ENCODE measurements around the gene TRIM37. TPM values are rescaled to one million over a fixed set of nuclear protein-coding genes. Genes with fewer than 3 reads are reported as not detected.
"Not testable (repeated sequence)": the region's sequence is repeated elsewhere in the genome, so short reads cannot be mapped to it uniquely, and the experiment has no call there.

TRIM37 gene
- total RNA-seq, 1 donor, result 26.0 TPM

DNA sequence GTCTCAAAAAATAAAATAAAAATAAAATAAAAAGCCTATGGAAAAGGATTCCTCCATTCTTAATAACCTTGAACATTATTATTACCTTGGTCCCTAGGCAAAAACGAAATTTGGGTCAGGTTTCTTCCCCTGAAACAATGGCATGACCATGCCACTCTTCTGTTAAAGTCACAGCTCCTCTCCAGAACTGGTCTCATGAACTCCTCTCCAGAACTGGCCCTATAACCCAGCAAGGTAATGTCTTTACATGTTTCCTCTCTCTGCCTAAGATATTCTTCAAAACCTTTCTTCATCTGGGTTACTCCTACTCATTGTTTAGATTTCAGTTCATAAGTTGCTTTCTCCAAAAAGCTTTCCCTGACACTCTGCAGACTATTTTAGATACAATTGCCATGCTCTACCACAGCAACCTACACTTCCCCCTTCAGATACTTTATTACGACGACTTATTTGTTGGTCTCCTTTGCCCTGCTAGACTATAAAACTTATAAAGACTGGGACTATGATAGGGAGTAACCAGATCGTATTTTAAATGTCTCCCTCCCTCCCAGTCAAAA lies 13.5 kb downstream of the TRIM37 start:
- H3K9me3 ChIP-seq (ENCODE audit: low read depth, low read length), result no peaks in the 10 kb centered on the region
- H3K27me3 ChIP-seq (ENCODE audit: insufficient read depth, low read length), result no peaks in the 10 kb centered on the region
- H3K4me1 ChIP-seq (ENCODE audit: insufficient read depth, low read length), result no peaks in the 10 kb centered on the region
- H3K4me3 ChIP-seq (ENCODE audit: low read length), result no peak overlapping the region

DNA sequence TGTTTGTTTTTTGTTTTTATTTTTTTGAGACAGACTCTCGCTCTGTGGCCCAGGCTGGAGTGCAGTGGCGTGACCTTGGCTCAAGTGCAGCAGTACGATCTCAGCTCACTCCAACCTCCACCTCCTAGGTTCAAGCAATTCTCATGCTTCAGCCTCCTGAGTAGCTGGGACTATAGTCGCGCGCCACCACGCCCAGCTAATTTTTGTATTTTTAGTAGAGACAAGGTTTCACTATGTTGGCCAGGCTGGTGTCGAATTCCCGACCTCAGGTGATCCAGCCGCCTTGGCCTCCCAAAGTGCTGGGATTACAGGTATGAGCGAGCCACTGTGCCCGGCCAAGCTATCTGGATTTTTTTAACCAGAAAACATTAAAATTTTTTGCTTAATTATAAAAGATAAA lies 16.1 kb downstream of the TRIM37 start:
- not testable (repeated sequence) for H3K27me3 ChIP-seq (ENCODE audit: insufficient read depth, low read length); H3K4me3 ChIP-seq (ENCODE audit: low read length)

DNA sequence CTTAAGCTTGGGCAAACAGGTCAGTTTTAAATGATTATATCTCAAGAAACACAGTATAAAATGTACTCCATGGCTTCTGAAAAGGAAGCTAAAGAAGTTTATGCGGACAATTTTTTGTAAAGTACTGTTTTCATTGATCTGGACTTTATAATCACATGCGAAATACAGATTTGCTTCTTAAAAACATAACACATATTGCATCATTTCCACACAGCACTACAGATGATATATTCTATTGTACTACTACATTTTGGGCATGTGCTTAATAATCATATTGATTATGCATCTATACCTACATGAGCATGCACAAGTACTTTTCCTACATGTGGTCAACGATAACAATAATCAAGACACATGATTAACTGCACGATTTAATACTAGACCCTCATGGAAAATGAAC lies 22.5 kb downstream of the TRIM37 start:
- H3K4me1 ChIP-seq (ENCODE audit: insufficient read depth, low read length), result no peaks in the 10 kb centered on the region
- H3K27me3 ChIP-seq (ENCODE audit: insufficient read depth, low read length), result no peaks in the 10 kb centered on the region
- H3K9me3 ChIP-seq (ENCODE audit: low read depth, low read length), result no peaks in the 10 kb centered on the region
- no peak overlapping the region for H3K4me3 ChIP-seq (ENCODE audit: low read length)

More for the DNA sequence above, 16.1 kb downstream of the TRIM37 start:
- not testable (repeated sequence) for H3K9me3 ChIP-seq (ENCODE audit: low read depth, low read length); H3K4me1 ChIP-seq (ENCODE audit: insufficient read depth, low read length)

DNA sequence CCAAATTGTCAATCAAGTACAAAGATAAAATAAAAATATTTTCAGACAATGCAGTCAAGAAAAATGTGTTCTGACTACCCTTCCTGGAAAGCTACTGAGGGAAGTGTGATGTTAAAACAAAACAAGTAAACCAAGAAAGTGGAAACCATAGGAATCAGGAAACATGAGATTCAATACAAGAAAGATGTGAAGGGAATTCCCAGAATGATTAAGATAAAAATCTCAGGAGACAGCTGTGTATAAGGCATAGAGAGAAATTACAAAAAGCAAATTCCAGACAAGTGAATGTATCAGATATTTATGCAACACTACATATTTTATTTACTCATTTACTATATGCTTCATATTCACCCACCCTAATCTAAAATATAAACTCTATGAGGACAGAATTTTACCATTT lies 32.2 kb downstream of the TRIM37 start:
- Histone ChIP-seq H3K27me3 (ENCODE audit: insufficient read depth, low read length) (no peaks in the 10 kb centered on the region), H3K4me1 (ENCODE audit: insufficient read depth, low read length) (no peaks in the 10 kb centered on the region), H3K4me3 (ENCODE audit: low read length) (no peak overlapping the region), H3K9me3 (ENCODE audit: low read depth, low read length) (no peaks in the 10 kb centered on the region)

DNA sequence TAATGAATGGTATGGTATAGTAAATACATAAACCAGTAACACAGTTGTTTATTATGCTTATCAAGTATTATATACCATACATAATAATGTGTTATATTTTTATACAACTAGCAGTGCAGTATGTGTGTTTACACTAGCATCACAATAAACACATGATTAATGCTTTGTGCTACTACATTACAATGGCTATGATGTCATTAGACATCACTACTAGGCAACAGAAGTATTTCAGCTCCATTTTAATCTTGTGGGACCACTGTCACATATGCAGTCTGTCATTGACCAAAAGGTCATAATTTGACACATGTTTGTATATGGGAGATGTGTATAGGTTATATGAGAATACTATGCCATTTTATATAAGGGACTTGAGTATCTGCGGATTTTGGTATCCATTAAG lies 32.7 kb downstream of the TRIM37 start:
- Histone ChIP-seq H3K27me3 (ENCODE audit: insufficient read depth, low read length) (no peaks in the 10 kb centered on the region), H3K4me1 (ENCODE audit: insufficient read depth, low read length) (no peaks in the 10 kb centered on the region), H3K4me3 (ENCODE audit: low read length) (no peak overlapping the region), H3K9me3 (ENCODE audit: low read depth, low read length) (no peaks in the 10 kb centered on the region)

DNA sequence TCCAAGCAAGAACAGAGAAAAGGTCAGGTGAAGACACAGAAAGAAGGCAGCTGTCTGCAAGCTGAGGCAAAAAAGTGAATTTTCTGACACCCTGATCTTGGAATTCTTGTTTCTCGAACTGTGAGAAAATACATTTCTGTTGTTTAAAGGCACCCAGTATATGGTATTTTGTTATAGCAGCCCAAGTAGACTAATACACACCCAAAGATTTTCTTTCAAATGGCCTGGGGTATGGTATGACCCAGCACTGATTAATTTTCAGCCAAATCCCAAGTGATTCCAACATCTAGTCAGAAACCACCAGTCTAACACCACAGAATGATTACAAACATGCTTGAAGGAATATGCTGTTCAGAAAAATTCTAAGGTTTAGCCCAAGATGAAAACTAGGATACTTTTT lies 36.8 kb downstream of the TRIM37 start:
- Histone ChIP-seq H3K4me3 (ENCODE audit: low read length) (no peak overlapping the region), H3K9me3 (ENCODE audit: low read depth, low read length) (no peaks in the 10 kb centered on the region), H3K4me1 (ENCODE audit: insufficient read depth, low read length) (no peaks in the 10 kb centered on the region), H3K27me3 (ENCODE audit: insufficient read depth, low read length) (no peaks in the 10 kb centered on the region)

DNA sequence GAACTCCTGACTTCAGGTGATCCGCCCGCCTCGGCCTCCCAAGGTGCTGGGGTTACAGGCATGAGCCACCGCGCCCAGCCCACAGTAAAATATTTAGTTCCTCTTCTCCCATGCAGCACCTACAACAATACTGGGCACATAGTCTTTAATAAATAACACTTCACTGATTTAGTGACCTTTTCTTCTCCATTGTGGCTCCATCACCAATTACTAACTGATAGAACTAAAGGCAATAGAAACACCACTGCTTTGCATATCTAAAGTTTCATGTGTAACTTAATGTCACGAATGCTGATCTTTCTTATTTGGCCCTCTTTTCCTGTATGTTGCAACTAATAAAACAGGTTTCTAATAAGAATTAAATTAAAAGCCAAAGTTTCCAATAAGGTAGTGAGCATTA lies 38.9 kb downstream of the TRIM37 start:
- no peaks in the 10 kb centered on the region for H3K4me1 ChIP-seq (ENCODE audit: insufficient read depth, low read length)
- H3K4me3 ChIP-seq (ENCODE audit: low read length), result no peak overlapping the region
- no peaks in the 10 kb centered on the region for H3K27me3 ChIP-seq (ENCODE audit: insufficient read depth, low read length)
- H3K9me3 ChIP-seq (ENCODE audit: low read depth, low read length), result no peaks in the 10 kb centered on the region

DNA sequence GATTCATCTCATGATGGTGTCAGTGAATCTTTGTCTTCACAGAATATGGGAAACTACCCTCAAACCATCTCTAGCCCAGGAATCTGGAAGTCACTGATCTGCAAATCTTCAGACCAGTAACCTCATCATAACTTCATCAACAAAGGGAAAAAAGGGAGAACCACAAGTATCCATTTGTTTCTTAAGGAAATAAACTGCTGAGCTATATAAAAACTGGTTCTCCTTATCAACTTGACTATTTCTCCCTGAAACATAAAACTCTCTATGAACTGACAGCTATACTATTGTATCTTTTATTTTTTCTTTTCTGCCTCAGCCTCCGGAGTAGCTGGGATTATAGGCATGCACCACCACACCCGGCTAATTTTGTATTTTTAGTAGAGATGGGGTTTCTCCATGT lies 39.3 kb downstream of the TRIM37 start:
- H3K27me3 ChIP-seq (ENCODE audit: insufficient read depth, low read length), result no peaks in the 10 kb centered on the region
- no peak overlapping the region for H3K4me3 ChIP-seq (ENCODE audit: low read length)
- no peaks in the 10 kb centered on the region for H3K9me3 ChIP-seq (ENCODE audit: low read depth, low read length)
- no peaks in the 10 kb centered on the region for H3K4me1 ChIP-seq (ENCODE audit: insufficient read depth, low read length)

DNA sequence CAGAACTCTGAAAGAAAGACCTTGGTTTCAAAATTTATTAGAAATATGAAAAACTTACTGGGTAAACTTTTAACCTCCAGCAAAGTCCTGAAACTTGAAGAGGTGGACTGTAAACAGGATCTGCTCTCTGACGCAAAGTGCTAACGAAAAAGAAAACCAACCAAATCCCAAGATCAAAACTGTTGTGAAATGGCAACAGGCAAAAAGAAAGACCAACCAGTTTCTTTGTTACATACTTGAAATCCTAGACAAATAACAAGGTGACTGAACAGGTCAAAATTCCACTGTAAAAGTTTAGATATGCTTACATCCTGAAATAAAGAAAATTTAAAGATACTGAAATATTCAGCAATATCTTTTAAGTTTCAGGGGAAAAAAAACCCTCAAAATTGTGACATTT lies 44.2 kb downstream of the TRIM37 start:
- H3K4me3 ChIP-seq (ENCODE audit: low read length), result no peak overlapping the region
- H3K9me3 ChIP-seq (ENCODE audit: low read depth, low read length), result no peaks in the 10 kb centered on the region
- H3K27me3 ChIP-seq (ENCODE audit: insufficient read depth, low read length), result no peaks in the 10 kb centered on the region
- H3K4me1 ChIP-seq (ENCODE audit: insufficient read depth, low read length), result no peaks in the 10 kb centered on the region

DNA sequence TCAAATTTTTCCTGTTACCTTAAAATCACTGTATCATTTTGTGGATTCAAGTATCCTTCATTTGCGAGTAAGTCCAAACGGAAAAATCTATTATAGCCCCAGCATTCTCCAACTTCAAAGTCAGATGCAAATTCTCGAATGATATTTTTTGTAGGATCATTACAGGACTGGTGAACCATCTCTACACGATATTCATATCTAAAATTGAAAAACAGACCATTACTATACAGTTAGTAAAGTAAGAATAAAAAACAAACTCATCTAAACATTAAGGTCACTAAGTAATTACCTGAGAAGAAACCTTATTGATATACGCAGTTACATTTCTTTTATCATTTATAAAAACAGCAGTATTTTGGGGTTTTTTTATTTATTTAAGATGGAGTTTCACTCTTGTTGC lies 49.8 kb downstream of the TRIM37 start:
- Histone ChIP-seq H3K4me1 (ENCODE audit: insufficient read depth, low read length) (no peaks in the 10 kb centered on the region), H3K27me3 (ENCODE audit: insufficient read depth, low read length) (no peaks in the 10 kb centered on the region), H3K4me3 (ENCODE audit: low read length) (no peak overlapping the region), H3K9me3 (ENCODE audit: low read depth, low read length) (no peaks in the 10 kb centered on the region)

DNA sequence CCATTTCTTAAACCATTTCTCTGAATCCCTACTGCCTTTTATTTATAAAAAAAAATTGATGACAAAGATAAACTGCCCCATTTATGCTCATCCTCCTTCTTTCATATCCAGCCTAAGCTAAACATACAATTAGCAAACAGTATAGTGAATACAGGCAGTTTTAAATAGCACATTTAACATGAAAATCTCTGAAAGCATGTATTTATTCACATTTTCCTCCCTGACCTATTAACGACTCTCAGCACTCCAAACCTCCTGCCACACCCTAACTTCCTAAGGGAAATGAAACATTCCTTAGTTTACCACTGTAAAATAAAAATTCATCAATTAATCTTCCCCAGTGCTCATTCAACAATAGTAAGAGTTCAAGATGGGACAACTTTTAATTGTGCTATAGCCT lies 56.9 kb downstream of the TRIM37 start:
- H3K4me3 ChIP-seq (ENCODE audit: low read length), result no peak overlapping the region
- H3K9me3 ChIP-seq (ENCODE audit: low read depth, low read length), result no peaks in the 10 kb centered on the region
- H3K27me3 ChIP-seq (ENCODE audit: insufficient read depth, low read length), result no peaks in the 10 kb centered on the region
- no peaks in the 10 kb centered on the region for H3K4me1 ChIP-seq (ENCODE audit: insufficient read depth, low read length)

DNA sequence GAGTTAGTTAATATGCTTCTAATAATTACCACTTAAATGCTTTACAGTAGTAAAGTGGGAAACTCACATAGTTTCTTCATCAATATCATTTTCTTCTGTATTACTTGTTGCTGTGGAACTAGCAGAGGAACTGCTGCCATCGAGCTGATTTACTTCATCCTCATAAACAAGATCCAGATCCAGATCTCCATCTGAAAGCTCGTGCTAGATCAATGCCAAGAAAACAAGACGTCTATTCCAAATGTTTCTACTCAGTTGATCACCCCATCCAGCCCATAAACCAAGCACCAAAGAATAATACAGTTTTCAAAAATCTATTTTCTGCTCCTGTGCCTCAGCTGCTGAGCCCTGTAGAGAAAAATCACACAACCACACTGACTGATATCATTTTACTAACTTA lies 59.1 kb downstream of the TRIM37 start:
- no peaks in the 10 kb centered on the region for H3K27me3 ChIP-seq (ENCODE audit: insufficient read depth, low read length)
- H3K4me1 ChIP-seq (ENCODE audit: insufficient read depth, low read length), result no peaks in the 10 kb centered on the region
- H3K4me3 ChIP-seq (ENCODE audit: low read length), result no peak overlapping the region
- H3K9me3 ChIP-seq (ENCODE audit: low read depth, low read length), result no peaks in the 10 kb centered on the region

DNA sequence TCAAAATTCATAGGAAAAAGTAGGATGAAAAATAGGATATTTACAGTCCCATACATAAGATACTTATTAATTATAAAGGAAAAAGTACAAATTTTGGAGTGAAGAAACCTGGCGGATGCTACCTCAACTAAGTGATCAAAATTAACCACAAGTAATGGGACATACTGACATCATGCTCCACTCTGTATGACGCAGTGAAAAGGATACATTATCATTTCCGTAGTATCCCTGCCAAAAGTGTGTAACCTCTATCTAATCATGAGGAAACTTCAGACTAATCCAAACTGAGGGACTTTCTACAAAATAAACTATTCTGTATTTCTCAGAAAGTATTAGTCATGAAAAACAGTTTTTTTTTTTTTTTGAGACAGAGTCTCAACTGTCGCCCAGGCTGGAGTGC lies 60.5 kb downstream of the TRIM37 start:
- no peaks in the 10 kb centered on the region for H3K9me3 ChIP-seq (ENCODE audit: low read depth, low read length)
- H3K4me3 ChIP-seq (ENCODE audit: low read length), result no peak overlapping the region
- H3K27me3 ChIP-seq (ENCODE audit: insufficient read depth, low read length), result no peaks in the 10 kb centered on the region
- H3K4me1 ChIP-seq (ENCODE audit: insufficient read depth, low read length), result no peaks in the 10 kb centered on the region

DNA sequence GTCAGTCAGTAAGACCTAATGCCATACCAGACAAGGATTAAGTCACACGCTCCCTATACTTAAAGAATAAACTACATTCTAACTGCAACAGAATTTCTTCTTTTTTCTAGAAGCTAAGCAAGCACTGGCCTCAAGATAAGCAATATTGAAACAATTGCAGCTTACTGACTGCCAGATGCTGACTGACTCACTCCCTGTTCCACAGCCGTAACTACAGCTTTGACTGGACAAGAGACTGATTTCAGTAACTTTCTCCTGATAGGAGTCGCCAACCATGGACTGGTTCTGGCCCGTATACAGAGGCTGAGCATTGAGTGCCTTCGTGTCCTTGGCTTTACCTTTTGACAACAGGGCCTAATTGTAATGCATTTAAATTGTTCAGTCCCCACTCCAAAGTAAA lies 67.9 kb downstream of the TRIM37 start:
- no peaks in the 10 kb centered on the region for H3K27me3 ChIP-seq (ENCODE audit: insufficient read depth, low read length)
- no peaks in the 10 kb centered on the region for H3K4me1 ChIP-seq (ENCODE audit: insufficient read depth, low read length)
- H3K4me3 ChIP-seq (ENCODE audit: low read length), result no peak overlapping the region
- H3K9me3 ChIP-seq (ENCODE audit: low read depth, low read length), result no peaks in the 10 kb centered on the region

DNA sequence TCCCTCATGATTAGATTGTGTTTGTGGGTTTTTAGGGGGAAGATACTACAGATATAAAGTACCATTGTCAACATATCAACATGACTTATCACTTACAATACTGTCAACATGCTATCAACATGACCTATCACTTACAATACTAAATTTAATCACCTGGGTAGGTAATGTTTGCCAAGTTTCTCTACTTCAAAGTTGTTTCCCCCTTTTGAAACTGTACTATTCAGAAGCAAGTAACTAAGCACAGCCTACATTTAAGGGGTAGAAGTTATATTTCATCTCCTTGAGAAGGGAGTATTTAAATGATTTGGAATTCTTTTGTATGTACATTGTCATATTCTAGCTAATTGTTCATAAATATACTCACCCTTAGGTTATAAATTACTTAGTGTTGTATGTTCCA lies 68.7 kb downstream of the TRIM37 start:
- Histone ChIP-seq H3K27me3 (ENCODE audit: insufficient read depth, low read length) (no peaks in the 10 kb centered on the region), H3K9me3 (ENCODE audit: low read depth, low read length) (no peaks in the 10 kb centered on the region), H3K4me3 (ENCODE audit: low read length) (no peak overlapping the region), H3K4me1 (ENCODE audit: insufficient read depth, low read length) (no peaks in the 10 kb centered on the region)

DNA sequence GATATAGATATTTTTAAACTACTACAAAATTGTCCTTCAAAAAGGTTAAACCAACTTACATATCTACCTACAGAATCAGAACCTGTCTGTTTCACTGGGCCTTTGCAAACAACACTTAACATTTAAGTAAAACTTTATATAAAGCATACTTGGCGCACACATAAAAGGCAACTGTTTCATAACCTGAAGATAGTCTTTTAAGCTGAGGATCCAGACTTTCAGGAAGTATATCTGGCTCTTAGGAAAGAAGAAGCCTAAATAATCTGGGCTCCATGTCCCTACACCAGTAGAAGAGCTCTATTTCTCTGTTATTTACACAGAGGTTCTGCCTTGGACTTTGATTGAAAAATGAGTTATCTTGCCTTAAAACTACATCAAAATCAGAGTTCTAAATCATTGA lies 75.9 kb downstream of the TRIM37 start:
- Histone ChIP-seq H3K4me1 (ENCODE audit: insufficient read depth, low read length) (peaks cover 7% of the 10 kb centered on the region), H3K9me3 (ENCODE audit: low read depth, low read length) (no peaks in the 10 kb centered on the region), H3K4me3 (ENCODE audit: low read length) (no peak overlapping the region), H3K27me3 (ENCODE audit: insufficient read depth, low read length) (no peaks in the 10 kb centered on the region)

DNA sequence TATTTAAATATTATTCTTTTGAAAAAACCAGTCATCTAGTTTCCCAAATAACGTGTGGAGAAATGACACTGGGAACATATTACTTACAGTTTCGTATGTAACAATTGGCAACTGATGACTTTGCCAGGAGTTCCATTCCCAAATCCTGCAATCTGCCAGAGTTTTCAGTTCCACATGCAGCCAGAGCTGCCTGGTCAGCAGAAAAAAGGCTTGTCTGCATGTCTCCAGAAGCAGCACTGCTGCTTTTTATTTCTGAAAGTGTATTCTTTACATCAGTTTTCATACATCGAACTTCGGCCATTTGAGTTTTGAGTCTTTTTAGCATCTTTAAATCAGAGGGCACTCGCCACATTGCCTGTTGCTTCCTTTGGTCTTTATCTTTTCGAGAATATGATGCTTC lies 78.4 kb downstream of the TRIM37 start:
- Histone ChIP-seq H3K9me3 (ENCODE audit: low read depth, low read length) (no peaks in the 10 kb centered on the region), H3K4me1 (ENCODE audit: insufficient read depth, low read length) (peaks cover 7% of the 10 kb centered on the region), H3K27me3 (ENCODE audit: insufficient read depth, low read length) (no peaks in the 10 kb centered on the region), H3K4me3 (ENCODE audit: low read length) (no peak overlapping the region)

Measured in mononuclear cell (primary cell).